K562 (cell line): Measurements from ENCODE around the gene S100A6. TPM values are rescaled to one million over a fixed set of nuclear protein-coding genes. Genes with fewer than 3 reads are reported as not detected.

Experiments
- BRD9 ChIP-seq: fragments of 450-650 bp; IDR thresholded peaks from 2 replicates; pipeline ENCODE4 v1.6.1; 2018; ENCODE audit warnings: low read depth; ENCODE audit not compliant: partially characterized antibody
- CREB1 ChIP-seq, 2 experiments: sonication (generic) in 1 of 2; formaldehyde crosslinking in 1 of 2; IDR thresholded peaks; 2 replicates each; pipeline versions ENCODE4 v1.6.1 to v1.8.0; 2012 to 2022; ENCODE audit warnings: inconsistent platforms in 1 of 2, mild to moderate bottlenecking in 1 of 2, missing genetic modification reagents in 1 of 2, moderate library complexity in 1 of 2
- FOXJ2 ChIP-seq: fragments of 200-800 bp; sonication (Bioruptor generic); IDR thresholded peaks from 2 replicates; pipeline ENCODE4 v1.6.1; 2016; ENCODE audit warnings: missing genetic modification characterization, missing compliant biosample characterization
- MEIS2 ChIP-seq: fragments of 450-650 bp; IDR thresholded peaks from 2 replicates; pipeline ENCODE4 v1.6.1; 2014; ENCODE audit warnings: mild to moderate bottlenecking; ENCODE audit not compliant: partially characterized antibody
- MTA1 ChIP-seq: fragments of 450-650 bp; IDR thresholded peaks from 2 replicates; pipeline ENCODE4 v1.6.1; 2017; ENCODE audit warnings: borderline replicate concordance
- NFIC ChIP-seq: fragments of 450-650 bp; IDR thresholded peaks from 2 replicates; pipeline ENCODE4 v1.6.1; 2017; ENCODE audit warnings: mild to moderate bottlenecking, inconsistent platforms
- SMAD4 ChIP-seq: fragments of 250-450 bp; sonication (Bioruptor Pico); conservative IDR thresholded peaks from 2 replicates; pipeline ENCODE4 v1.8.0; 2021; ENCODE audit warnings: inconsistent platforms, mild to moderate bottlenecking, moderate library complexity
- ZBTB33 ChIP-seq: sonication (generic); formaldehyde crosslinking; IDR thresholded peaks from 2 replicates; pipeline ENCODE4 v1.8.1; 2023; ENCODE audit warnings: mild to moderate bottlenecking, missing genetic modification reagents
- ZFX ChIP-seq: sonication (generic); formaldehyde crosslinking; IDR thresholded peaks from 2 replicates; pipeline ENCODE4 v1.8.0; 2022; ENCODE audit warnings: mild to moderate bottlenecking, missing genetic modification reagents, moderate library complexity
- ZHX1 ChIP-seq: fragments of 150-350 bp; conservative IDR thresholded peaks from 2 replicates; pipeline ENCODE4 v1.6.1; 2014; ENCODE audit warnings: low read length
- polyA plus RNA-seq, 8 experiments: library from polyadenylated mRNA; depleted of rRNA in 4 of 8; stranded (reverse) in 5 of 8; unstranded in 3 of 8; fragments of >200 nt; fragmentation: Nextera tagmentation in 2 of 8; fragmentation: Illumina TruSeq in 1 of 8; extraction: Ambion mirVana in 2 of 8; extraction: Trizol in 1 of 8; gene quantifications; 2 replicates each; pipeline versions ENCODE4 v1.2.1 to v1.2.3, GENCODE V29; 2011 to 2014; ENCODE audit warnings: inconsistent platforms in 1 of 8, missing spikeins in 1 of 8
- total RNA-seq, 7 experiments: library from RNA; depleted of rRNA in 6 of 7; stranded (reverse); fragments of >200 nt in 6 of 7; fragmentation: Illumina TruSeq in 2 of 7; extraction: Trizol in 2 of 7; gene quantifications; 2 replicates each; pipeline versions ENCODE4 v1.2.1 to v1.2.3, GENCODE V29; 2011 to 2021; ENCODE audit warnings: low replicate concordance in 1 of 7
- TF ChIP-seq, protein P1 (sequence below): fragments of 450-650 bp; formaldehyde crosslinking; IDR thresholded peaks from 2 replicates; pipeline ENCODE4 v1.4.0; 2022; ENCODE audit warnings: missing genetic modification characterization

Gene S100A6
- total and polyA plus RNA-seq, 9 of the 15 experiments (the other 6 are each of a cell fraction or from before 2014, with no cell fraction given): 9.8 to 66.5 (median 23.2) TPM

DNA sequence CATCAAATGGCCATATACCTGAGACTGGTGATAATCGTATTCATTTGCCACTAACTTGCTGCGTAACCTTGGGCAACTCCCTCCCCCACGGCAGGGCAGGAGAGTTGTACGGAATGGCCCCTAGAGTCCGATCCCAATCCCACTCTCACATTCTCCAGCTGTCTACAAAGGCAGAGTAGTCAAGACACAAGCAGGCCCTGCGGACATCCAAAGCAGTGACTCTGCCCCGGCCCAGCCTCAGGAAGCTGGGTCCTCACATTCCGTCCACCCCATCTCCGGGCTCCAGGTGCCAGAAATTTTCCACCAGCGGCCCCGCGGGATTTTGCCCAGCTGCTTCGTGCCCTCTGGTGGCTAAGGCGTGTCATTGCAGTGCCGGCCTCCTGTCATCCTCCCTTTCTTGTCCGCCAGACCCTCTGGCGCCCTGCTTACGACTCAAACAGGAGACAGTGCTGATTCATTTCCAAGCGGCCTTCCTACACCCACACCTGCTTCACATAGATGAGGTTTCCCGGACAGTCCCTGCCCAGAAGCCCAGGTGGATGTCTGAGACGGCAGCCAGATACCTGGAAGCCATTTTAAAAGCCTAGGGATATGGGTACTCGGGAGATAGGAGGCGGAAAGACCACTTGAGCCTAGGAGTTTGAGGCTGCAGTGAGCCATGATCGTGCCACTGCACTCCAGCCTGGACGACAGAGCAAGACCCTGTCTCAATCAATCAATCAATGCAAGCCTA lies 32.7 kb upstream of the S100A6 start (continued):
- TF ChIP-seq ZBTB33 (CRISPR knock-in tag) (peak; percentile 55; the same call in 1 of the 2 replicates), MEIS2 (peak; percentile 38), SMAD4 (CRISPR knock-in tag) (peak; percentile 74), ZFX (CRISPR knock-in tag) (peak; percentile 43), BRD9 (peak; percentile 59), CREB1 (IDR thresholded peaks at IDR 0.05) (peak; percentile 81), CREB1 (CRISPR knock-in tag; IDR thresholded peaks at IDR 0.05) (peak; percentile 64; the same call in 1 of the 2 replicates), MTA1 (peak; percentile 82), NFIC (peak; percentile 36; the same call in 1 of the 2 replicates), FOXJ2 (no peak), ZHX1 (0 out of 2 replicates have a peak, but pooled peaks have one; percentile 41)
- TF ChIP-seq, protein P1, sequence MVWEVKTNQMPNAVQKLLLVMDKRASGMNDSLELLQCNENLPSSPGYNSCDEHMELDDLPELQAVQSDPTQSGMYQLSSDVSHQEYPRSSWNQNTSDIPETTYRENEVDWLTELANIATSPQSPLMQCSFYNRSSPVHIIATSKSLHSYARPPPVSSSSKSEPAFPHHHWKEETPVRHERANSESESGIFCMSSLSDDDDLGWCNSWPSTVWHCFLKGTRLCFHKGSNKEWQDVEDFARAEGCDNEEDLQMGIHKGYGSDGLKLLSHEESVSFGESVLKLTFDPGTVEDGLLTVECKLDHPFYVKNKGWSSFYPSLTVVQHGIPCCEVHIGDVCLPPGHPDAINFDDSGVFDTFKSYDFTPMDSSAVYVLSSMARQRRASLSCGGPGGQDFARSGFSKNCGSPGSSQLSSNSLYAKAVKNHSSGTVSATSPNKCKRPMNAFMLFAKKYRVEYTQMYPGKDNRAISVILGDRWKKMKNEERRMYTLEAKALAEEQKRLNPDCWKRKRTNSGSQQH (CRISPR knock-in tag): peak; percentile 57; the same call in 1 of the 2 replicates
